Hematopoietic multipotent progenitor cell treated with erythropoietin and hydrocortisone succinate and interleukin-3 and kit ligand, for 8 days (in vitro differentiated cells): ENCODE results near the gene IRF2BPL.

Source experiments
- DNase-seq: peaks from one replicate; pipeline ENCODE4 v3.0.0-alpha.2; 2015

IRF2BPL gene

DNA sequence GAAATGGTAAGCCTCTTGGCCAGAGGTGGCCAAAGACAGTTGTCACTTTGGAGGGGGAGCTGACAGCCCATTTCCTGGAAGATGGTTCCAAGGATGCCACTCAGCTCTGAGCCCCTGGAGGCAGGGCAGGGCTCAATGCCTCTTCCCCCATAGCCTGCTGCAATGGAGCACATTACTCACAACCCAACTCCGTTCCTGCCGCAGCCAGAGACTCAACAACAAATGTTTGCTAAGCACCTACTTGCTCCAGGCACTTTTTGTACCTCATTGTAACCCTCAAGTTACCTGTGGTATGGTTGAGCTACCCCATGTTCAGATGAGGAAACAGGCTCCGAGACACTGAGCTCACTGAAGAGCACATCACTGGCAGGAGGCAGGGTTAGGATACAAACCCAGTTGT, 19.5 kb downstream of the IRF2BPL start:
- DNase-seq: no peak

DNA sequence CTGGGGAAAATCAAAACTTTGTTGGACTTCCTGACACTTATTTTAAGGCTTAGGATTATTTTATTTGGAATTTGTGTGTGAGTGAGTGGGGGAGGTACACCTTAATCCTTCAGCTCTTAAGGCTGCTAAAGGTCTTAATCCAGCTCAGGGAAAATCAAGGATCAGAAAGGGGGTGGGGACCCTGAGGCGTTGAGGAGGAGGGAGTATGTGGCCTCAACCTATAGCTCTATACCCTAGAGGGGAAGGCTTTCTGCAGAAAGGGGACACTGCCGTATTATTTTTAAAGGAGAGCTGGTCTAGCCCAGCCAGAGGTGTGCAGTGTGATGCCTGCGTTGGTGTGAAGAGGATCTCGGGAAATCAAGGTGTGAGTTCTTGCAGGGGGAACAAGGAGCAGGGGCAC, 20.0 kb downstream of the IRF2BPL start:
- no peak for DNase-seq

DNA sequence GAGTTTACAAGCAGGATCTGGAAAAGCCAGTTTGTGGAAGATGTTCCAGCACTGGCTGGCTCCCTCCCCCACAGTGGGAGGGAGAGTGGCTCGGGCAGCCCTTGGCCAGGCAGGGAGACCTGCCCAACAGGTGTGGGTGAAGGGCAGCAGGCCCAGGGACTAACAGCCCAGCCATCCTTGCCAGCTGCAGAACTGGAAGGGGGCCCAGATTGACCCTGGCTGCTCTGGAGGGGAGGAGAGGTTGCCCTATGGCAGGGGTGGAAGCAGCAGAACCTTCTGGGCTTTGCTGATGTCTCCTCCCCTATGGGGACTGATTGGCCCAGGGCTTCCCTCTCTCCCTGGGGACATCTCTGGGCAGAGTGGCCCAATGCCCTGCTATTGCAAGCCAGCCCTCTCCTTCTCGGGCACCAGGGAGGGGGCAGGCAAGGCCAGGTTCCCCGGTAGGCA, 20.5 kb downstream of the IRF2BPL start:
- no peak for DNase-seq

DNA sequence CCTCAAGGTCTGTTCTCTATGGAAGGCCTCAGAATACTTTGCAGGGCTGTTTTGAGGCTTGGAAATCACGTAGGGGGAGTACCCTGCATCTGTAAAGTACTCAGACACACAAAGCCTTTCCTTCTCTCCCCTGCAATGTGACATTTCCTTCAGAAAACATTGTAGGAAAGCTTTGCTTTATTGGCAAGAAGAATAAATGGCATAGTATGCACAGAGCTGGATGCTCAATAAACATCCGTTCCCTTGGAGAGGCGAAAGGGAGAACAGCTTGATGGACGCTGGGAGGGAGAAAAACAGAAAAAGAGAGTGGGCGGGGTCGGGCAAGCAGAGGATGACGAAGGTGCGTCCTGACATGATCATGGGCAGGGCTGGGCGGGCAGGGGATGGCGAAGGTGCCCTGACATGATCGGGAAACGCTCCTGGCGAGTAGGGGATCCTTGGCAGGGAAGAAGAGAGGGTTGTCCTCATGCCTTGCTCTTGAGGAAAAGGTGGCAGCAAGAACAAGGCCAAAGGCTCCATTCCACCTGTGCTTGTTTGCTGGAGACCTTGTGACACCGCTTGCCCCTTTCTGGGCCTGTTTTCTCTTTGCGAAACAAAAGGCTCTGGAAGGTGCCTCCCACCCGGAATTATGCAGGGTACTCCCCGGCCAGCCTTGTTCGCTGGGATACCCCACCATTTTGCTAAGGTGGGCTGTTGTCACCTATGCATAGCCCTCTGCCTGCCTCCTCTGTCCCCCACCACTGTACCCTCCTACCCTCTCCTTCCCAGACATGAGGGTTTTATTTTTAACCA, 21.1 kb downstream of the IRF2BPL start:
- DNase-seq: no peak

DNA sequence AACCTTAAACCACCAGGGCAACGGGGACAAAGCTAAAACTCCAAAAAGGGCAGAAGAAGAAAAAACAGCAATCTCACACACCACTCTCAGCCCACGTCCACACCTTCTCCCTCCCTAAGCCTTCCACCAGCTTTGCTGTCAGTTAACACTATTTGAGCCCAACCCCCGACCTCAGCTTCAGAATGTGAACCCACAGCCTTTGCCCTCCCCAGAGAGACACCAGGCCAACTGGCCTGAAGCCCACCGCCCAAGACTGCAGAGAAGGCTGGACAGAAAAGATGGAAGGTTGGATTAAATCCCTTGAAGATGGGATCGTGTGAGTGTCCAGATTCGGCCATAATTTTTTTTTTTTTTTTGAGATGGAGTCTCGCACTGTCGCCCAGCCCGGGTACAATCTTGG, 22.4 kb downstream of the IRF2BPL start:
- no peak for DNase-seq

DNA sequence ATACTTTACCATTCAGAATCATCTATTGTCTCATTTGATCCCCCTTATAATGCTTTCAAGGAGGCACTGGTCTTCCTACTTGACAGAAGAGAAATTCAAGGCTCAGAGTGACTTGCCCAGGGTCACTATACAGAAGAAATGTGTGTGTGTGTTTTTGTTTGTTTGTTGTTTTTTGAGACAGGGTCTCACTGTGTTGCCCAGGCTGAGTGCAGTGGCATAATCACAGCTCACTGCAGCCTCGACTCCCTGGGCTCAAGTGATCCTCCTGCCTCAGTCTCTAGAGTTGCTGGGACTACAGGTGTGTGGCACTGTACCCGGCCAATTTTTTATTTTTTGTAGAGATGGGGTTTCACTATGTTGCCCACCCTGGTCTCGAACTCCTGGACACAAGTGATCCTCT, 22.9 kb downstream of the IRF2BPL start:
- no peak for DNase-seq

DNA sequence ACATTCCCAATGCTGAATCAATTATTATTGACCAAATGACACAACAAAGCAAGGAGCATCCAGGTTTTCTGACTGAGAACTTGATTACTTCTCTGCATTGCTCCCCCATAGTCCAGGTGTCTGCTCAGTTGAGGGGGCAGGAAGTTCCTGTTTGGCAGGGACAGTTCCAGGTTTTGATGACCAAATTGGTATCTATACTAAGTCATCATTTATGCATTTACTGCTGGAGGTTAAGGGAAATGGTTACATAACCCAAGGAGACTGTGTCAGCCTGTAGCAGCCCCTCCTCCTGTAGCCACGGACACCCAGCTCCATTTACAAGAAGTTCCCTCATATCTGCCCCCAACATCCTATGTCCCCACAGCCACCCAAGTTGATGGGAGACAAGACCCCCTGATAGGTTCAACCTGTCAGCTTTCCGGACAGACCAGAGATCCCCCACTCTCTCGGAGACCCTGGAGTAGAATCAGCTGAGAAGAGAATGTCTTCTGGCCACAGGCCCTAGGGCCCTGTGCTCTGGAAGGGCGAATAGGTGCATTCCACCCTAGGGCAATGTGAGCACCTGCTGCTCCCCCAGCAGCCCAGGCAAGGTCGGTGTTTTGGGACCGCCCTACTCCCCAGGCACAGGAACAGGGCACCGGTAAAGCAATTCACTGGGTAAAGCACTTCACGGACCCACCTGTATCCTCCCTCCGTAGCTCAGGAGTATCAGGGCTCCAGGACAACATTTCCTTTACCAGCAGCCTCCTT, 23.6 kb downstream of the IRF2BPL start:
- DNase-seq: no peak

DNA sequence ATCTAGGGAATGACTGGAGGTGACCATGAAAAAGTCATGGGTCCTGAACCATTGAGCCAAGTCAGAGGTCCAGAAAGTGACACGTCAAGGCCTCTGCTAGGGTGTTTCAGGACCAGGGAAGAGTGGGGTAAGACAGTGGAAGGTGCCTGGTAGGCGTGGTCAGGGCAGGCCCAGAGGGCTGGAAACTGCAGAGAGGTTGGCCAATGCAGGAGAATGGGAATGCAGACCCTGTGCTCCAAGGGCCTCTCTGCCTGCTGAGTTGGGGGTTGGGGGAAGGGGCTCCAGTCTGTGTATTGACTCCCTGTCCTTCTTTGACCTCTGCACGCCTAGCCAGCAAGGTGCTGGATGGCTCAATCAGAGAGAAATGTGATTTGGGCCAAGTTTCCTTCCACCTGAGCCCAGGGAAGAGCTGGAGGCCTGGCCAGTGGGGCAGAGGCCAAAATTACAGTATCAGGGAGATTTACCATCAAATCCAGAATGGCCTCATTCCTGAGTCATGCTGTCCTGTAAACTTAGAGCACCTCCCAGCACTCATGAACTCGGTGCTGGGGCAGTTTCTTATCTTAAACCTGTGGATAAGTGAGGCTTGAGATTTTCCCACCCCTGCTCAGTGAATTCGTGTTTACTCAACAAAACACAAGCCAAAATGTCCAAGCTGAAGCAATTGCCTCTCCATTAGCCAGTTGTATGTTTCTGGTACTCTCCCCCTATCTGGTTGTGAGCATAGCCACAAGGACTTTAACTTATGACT, 24.4 kb downstream of the IRF2BPL start:
- no peak for DNase-seq

DNA sequence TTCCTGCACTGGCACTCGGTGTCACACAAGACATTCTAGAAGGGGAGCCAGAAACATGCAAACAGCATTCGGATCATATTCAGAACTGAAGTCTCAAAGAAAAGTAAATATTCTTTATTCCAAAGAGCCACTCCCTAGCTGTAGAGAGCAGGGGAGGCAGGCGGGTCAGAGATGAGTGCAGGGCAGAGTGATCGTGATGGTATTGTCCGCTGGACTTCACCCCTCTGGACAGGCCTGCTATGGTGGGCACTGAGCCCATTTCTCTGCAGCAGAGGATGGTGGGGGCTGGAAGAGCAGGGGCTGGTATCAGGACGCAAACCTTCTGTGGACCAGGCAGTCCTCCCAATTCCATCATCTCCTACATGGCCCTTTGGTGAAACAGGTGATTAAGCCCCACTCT, 25.6 kb downstream of the IRF2BPL start:
- DNase-seq: no peak

DNA sequence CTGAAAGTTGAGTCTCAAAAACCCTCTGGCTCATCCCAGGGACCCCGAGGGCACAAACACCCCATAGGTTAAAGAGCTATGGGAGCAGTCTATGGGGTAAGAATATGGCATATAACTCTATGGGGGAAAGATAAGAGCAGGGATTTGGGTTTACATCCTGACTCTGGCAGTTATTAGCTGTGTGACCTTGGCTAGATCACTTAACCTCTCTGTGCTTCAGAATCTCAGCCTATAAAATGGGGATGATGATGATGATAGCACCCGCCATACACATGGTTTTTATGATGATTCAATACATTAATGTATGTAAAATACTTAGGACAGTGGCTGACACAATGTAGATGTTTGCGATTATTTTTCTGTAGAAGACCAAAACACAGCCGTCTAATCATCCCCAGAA, 26.2 kb downstream of the IRF2BPL start:
- DNase-seq: no peak

DNA sequence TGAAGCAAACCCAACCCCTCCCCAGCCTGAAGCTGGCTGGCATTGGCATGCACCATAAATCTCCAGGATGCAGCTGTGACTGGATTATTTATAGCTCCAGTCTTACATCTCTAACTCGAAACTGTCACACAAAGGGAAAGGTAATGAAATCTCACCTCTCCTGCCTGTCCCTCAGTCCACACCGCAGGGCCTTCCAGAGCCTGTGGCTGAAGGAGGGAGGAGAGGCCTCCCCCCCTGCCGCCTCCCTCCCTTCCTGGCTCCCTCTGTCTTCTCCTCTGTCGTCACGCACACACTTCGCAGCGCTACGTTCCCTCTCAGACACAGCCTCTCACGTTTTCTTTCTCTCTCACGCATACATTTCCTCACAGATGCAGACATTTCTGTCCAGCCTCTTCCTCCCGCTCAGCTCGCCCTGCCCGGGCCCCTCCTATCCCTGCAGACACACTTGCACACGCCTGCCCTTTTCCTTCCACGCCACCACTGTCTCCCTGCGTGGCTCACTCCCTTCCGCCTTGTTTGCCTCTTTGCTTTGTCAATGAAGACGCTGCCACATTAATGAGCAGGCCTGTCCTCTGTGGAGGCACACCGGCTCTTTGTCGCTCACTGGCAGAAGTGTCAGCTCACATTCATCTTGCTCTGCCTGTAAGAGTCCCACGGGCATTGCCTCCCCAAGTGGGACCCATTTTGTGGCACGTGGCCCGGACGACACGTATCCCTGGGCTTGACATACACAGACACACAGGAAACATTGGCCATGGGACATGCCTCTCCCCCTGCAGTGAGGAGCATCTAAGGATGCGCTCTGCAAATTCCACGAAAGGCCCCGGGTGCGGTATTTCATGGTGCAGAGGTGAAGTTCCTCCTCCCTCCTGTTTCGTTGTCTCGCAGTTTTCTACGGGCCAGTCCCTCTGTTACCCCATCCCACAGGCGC, 27.9 kb downstream of the IRF2BPL start:
- no peak for DNase-seq

DNA sequence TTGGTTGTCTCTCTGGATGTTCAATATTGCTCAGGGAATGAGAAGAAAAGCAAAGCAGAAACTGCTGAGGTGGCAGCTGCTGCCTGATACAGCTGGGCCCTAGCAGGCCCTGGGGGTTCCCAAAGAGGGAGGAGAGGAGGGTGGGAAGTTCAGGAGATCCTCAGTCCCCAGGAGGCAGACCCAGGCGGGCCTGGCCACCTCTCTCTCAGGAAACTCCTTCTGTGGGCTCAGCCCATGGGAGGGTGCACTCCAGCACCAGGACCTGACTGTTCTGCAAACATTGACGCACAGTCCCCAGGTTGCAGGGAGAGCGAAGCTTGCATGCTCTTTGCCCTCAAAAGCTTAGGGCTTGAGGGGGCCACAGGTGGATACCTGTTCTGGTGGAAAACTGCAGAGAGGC, 29.6 kb downstream of the IRF2BPL start:
- DNase-seq: no peak

DNA sequence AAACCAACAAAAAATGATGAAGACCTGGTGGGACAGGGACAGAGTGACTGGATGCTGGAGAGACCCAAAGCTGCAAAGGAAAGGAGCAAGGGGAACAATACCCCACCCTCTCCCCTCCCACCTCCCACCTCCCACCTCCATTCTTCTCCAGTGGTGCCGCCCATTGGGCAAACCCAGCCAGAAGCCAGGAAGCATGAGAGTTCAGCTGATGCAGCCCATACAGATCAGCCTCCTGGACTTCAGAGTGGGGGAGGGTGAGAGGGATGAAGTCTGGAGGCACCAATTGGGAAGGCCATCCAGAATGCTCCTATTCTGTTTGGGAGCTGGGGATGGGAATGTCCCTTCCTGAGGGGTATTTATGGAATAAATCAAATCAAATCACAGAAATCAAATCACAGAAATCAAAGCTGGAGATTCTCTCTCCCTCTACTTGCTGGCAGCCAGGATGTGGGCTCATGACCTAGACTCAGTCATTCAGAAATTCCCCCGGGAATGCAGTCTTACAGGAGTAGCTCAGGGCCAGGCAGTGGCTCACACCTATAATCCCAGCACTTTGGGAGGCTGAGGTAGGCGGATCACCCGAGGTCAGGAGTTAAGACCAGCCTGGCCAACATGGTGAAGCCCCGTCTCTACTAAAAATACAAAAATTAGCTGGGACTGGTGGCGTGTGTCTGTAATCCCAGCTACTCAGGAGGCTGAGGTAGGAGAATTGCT, 31.1 kb downstream of the IRF2BPL start:
- no peak for DNase-seq

DNA sequence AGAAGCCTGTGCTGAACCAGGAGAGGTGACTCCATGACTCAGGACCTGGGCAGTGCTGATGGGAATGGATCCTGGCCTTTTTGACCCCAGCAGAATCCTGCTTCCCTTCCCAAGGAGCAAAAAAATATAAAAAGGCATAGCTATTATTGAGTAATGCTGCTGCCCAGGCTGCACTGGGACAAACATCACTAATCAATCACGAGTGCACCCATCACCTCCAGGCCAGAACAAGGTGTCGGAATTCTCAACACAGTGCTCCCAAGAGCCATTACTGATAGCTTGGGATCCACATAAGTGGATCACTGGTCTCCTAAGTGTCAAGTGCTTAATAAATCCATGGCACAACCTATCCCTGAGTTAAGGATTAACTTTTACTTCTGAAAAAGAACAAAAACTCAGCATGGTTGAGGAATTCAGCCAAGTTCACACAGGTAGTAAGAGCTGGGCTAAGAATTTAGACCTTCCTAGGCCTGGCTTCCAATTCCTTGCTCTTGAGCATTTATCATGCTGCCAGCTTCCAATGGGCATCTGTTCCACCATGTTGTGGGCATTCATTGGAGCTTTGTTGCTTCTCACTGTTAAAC, 31.9 kb downstream of the IRF2BPL start:
- DNase-seq: no peak

DNA sequence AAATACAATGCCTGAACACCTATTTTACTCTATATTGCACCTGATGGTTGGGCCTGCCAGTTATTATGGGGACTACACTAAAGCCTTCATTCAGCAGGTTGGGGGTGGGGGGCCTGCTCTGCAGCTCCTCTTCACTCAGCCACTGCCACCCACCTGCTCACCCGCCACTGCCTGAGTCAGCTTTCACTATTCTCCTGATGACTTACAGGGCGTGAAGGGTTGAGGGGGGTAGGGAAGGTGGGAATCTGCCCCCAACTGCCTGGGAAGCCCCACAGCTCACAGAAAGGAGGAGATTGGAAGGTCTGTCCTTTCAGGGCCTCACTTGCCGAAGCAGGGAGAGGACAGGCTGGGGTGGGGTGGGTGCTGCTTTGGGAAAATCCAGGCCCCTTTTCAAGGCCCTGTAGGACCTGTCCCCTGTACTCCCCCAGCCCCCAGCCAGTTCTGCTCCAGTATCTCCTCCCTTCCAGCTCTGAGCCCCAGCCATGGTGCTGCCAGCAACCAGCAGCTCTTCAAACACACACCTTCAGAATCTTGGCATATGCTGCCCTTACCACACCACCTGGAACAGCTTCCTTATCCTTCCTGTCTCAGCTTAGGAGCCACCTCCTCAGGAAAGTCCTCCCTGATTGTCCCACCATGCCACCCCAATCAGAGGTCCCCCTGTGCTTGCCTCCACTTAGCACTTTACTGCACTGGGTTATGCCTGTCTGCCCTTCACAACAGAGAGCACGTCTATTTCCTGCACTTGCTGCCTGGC, 33.1 kb downstream of the IRF2BPL start:
- no peak for DNase-seq

DNA sequence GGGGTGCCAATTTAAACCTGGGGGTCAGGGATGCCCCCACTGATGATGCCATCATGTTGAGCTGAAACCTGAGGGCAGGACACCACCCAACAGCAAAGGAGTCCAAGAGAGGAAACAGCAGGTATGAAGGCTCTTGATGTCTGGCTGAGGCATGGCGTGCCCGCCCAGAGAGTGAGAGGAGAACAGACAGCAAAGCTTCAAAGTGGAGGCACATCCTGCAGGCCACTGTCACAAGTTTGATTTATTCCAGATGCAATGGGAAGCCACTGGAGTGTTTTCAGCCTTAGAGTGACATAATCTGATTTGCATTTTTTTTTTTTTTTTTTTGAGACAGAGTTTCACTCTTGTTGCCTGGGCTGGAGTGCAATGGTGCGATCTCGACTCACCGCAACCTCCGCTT, 34.8 kb downstream of the IRF2BPL start:
- DNase-seq: no peak

DNA sequence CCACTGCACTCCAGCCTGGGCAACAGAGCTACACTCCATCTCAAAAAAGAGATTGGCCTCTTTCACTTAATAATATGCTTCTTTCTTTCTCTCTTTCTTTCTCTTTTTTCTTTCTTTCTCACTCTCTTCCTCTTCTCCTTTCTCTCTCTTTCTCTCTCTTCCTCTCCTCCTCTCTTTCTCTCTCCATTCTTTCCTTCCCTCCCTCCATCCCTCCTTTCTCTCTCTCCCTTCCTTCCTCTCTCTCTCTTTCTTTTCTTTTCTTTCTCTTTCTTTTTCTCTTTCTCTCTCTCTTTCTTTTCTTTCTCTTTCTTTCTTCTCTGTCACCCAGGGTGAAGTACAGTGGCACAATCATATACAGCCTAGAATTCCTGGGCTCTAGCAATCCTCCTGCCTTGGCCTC, 38.4 kb downstream of the IRF2BPL start:
- no peak for DNase-seq

DNA sequence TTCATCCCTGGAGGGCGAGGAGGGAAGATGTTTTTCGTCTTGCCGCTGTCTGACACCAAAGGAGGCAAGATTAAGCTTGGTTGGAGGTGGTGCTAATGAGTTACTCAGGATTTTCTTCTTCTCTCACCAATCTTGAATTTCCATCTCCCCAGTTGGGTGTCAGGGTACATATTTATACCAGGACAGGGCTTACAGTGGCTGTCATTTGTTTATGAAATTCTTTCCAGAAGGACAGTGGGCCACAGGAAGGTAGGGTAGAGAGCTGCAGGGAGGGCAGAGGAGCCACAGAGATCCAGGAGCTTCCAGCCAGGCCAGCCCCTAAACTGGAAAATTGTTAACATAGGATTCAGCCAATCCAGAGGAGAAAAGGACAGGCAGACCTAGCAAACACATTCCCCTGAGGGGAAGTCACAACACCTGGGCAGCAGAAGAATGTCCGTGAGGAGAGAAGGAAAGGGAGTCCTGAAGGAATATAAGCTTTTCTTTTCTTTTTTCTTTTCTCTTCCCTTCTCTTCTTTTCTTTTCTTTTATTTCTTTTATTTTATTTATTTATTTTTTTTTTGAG, 40.5 kb downstream of the IRF2BPL start:
- DNase-seq: no peak

DNA sequence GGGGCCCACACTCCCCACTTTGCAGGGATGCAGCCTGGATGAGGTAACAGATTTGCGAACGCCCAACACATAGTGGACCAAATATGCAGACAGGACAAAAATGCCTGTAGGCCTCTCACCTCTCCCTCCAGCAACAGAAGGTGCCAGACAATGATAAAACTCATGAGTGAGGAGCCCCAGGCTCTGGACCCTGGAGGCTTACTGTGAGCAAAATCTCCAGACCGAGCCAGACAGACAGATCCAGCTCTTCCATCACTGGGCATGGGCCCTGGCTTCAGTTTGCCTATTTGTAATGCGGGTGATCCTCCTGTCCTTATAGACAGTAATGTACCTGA, 42.3 kb downstream of the IRF2BPL start:
- DNase-seq: no peak

DNA sequence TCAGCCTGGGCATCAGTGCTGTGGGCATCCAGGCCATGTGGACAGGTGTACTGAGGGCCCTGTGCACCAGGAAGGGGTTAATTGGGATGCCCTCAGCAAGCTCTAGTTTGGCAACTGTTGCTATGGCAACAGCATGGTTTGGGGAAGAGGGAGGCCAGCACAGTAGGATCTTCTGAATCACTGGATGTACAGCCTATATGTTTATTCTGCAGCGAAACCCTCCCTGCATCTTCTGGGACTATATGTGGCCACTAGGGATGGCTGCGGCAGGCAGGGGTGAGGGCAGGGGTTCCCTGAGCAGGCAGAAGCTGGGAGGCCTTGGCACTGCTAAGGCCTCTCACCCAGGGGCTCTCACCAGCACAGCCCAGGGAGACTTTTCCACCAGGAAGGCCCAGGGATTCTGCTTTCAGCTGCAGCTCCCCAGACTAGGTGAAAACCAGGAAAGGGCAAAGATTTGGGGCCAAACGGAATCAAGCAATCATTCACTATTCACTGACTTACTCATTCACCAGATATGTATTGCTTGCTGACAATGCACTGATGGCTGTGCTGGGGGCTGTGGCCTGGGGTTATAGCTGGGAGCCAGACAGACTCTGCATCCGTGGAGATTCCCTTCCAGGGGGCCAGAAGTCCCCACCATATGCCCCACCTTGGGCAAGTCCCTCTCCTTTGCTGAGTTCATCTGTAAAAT, 42.8 kb downstream of the IRF2BPL start:
- DNase-seq: no peak
